Epithelial cell of esophagus (primary cell): Measurements from ENCODE around the gene G6PC3.
A peak's percentile ranks its signal among the peaks of the same experiment; 100 is the strongest.

Experiments used
- DNase-seq: peaks from one replicate; pipeline ENCODE4 v3.0.0; 2010; ENCODE audit warnings: low read depth
- H3K4me3 ChIP-seq: 2 replicates; pipeline ENCODE4 v1.5.1; 2011; ENCODE audit warnings: mild to moderate bottlenecking, low read length, control low read depth
- CTCF ChIP-seq: IDR thresholded peaks from 2 replicates; pipeline ENCODE4 v1.5.1; 2011; ENCODE audit warnings: low read depth, mild to moderate bottlenecking, low read length, control low read depth, inconsistent platforms; ENCODE audit not compliant: insufficient read depth; ENCODE audit errors: missing control alignments

The G6PC3 gene

DNA sequence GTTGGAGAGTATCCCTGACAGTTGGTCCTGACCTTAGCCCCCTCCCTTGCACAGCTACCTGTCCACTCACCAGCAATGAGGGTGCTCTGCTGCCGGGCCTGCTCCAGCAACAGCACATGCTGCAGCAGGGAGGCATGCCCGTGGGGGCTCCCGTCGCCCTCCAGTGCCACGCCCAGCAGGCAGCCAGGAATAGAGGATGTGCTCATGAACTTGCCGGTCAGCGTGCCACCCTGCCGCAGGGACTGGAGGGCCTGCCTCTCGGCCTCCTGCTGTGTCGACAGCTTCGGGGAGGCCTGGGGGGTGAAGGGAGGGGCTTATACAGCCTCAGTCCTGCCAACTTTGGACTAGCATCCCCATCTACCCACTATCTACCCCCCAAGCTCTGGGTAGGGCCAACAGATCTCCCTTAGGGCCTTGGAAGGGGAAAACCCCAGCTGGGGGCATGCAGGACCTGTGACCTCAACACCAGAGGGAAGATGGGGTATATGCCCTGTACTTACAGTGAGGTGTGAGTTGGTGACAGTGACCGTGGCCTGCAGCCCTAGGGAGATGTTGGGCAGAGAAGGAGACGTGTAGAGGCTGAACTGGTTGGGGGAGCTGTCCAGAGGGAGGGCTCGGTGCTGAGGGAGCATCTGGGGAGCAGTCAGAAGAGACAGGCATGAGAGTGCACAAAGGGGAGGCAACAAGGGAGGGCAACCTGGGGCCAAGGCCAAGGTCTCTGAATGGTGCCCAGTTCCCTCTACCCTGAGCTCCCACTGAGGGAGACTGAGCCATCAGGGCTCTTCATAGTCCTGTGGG is 20.9 kb downstream of the G6PC3 start:
- H3K4me3 ChIP-seq, result no peak overlapping the region
- DNase-seq, result no peak
- no peak for TF ChIP-seq CTCF

DNA sequence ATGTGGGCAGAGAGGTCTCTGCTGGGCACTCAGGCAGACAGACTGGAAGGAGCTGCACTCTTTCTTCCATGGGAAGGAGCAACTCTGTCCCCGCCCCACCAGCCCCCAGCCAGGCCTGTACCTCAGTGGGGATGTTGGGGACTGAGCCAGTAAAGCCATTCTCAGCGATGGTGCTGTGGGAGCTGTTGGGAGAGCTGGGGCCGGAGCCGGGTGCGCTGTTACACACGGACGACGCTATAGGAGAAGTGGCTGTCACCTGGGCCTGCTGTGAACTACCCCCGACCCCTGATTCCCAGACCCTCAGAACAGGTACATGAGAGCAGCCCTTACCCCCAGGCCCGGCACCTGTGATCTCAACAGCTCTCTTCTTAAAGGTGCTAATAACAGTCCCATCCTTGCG is 21.5 kb downstream of the G6PC3 start:
- TF ChIP-seq CTCF, result no peak
- no peak for DNase-seq
- H3K4me3 ChIP-seq, result no peak overlapping the region

DNA sequence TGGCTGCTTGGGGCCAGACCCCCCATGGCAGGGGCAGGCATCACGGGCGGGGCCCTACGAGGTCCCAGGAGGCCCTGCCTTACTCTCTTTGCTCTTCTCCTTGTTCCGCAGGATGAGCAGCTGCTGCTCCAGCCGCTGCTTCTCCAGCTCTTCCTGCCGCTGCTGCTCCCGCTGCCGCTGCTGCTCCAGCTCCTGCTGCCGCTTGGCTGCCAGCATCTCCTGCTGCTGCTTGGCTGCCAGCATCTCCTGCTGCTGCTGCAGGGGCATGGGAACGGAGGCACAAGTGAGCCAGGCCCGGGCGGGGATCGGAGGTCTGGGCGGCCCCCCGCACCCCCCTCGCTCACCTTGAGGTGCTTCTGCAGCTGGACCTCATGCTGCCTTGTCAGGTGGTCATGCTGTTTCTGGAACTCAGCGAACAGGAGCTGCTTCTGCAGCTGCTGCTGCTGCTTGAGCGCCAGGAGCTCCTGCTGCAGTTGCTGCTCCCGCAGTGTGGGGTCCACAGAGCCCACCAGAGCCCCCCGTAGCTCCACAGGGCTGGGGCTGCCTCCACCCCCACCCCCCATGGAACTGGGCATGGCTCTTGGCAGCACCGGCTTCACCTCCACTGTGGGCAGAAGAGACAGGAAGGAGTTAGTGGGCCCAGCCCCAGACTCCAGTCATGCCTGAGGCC is 22.8 kb downstream of the G6PC3 start:
- DNase-seq, result no peak
- H3K4me3 ChIP-seq, result no peak overlapping the region
- TF ChIP-seq CTCF, result no peak

DNA sequence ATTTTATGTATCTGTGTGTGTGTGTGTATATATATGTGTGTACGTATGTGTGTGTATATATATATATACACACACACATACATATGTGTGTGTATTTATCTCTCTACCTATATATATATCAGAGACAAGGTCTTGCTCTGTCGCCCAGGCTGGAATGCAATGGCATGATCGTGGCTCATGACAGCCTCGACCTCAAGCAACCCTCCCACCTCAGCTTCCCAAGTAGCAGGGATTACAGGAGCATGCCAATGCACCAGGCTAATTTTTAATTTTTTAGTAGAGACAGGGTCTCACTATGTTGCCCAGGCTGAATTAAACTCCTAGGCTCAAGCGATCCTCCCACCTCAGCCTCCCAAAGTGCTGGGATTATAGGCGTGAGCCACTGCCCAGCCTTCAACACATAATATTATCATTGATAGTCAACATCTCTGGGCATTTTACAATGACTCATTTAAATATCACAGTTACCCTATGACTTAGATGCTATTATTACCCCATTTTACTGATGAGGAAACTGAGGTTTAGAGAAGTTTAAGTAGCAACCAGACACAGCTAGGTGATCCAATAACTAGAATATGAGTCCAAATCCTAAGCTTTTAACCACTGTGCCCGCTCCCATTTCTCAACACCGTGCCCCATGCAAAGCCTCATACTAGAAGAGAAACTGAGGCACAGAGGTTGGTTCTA is 24.3 kb downstream of the G6PC3 start:
- H3K4me3 ChIP-seq, result no peak overlapping the region
- no peak for TF ChIP-seq CTCF
- no peak for DNase-seq

- H3K4me3 ChIP-seq, result no peak overlapping the region
- TF ChIP-seq CTCF, result no peak
- no peak for DNase-seq
Observed at GRCh38 chr17:44095388-44095646, 24.8 kb downstream of the G6PC3 start.

DNA sequence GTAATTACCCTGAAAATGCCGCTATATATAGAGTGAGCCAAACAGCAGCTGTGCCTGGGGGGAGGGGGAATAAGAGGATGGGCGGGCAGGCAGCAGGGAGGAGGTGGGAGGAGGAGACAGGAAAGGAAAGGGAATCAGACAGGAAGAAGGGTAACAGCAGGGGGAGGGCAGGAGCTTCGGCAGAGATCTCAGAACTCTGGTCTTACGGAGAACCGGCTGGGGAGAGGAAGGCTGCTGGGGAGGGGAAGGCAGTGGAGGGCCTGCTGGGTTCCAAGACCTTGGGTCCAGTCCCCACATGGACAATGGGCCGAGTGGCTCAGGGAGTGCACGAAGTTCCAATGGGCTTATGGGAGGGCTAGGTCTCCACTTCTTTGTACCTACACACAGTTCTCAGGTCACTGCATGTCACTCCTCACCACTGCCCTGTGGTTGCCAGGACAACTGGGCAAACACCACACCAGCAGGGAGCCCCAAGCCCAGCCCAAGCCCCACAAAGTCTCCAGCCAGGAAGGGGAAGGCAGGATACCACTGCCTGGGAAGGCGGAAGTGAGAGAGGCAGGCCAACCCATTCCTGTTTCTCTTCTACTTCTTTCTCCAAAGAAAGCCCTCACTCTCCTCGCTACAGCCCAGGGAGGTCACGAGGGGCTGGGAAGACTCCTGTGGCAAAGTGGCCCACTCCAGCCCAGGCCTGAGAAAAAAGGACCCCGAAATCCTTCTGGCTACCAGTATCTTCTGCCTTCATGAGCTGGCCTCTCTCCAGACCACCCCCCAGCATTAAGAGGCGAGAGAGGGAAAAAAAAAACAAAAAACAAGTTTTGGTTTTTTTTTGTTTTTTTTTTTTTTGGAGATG is 25.3 kb downstream of the G6PC3 start:
- peak; percentile 80 for DNase-seq

More for the DNA sequence above, 25.3 kb downstream of the G6PC3 start:
- TF ChIP-seq CTCF, result peak; percentile 4
- peak overlapping the region; percentile 16 for H3K4me3 ChIP-seq
